ENCODE measurements around the gene ROBO1. TPM values are rescaled to one million over a fixed set of nuclear protein-coding genes. Genes with fewer than 3 reads are reported as not detected.
"Not testable (repeated sequence)": the region's sequence is repeated elsewhere in the genome, so short reads cannot be mapped to it uniquely, and the experiment has no call there.

The ROBO1 gene
- total RNA-seq, 1 donor from 2014 or later = 0.16 TPM

GRCh38 chr3:78750291-78750690, 1017.5 kb downstream of the ROBO1 start:
- H3K27ac Mint-ChIP-seq; DNase-seq (ENCODE audit: low spot score); intact Hi-C loops (cut with micrococcal nuclease); H3K4me1 Mint-ChIP-seq (ENCODE audit: low read depth); H3K36me3 Mint-ChIP-seq (ENCODE audit: low read depth); H3K9me3 Mint-ChIP-seq; H3K4me3 Mint-ChIP-seq; H3K27me3 Mint-ChIP-seq (ENCODE audit: insufficient read depth): not testable (repeated sequence)

GRCh38 chr3:78749056-78749455, 1018.7 kb downstream of the ROBO1 start:
- H3K36me3 Mint-ChIP-seq (ENCODE audit: low read depth) = no peaks in the 10 kb centered on the region
- no peak for DNase-seq (ENCODE audit: low spot score)
- no peaks in the 10 kb centered on the region for H3K27me3 Mint-ChIP-seq (ENCODE audit: insufficient read depth)
- H3K4me3 Mint-ChIP-seq = no peak overlapping the region
- H3K9me3 Mint-ChIP-seq = peaks cover 4% of the 10 kb centered on the region
- intact Hi-C loops (cut with micrococcal nuclease) = no loop called here
- H3K4me1 Mint-ChIP-seq (ENCODE audit: low read depth) = no peaks in the 10 kb centered on the region
- no peak overlapping the region for H3K27ac Mint-ChIP-seq

- DNase-seq (ENCODE audit: low spot score) = no peak
- Mint-ChIP-seq H3K9me3 (peaks cover 4% of the 10 kb centered on the region), H3K36me3 (ENCODE audit: low read depth) (no peaks in the 10 kb centered on the region), H3K27ac (no peak overlapping the region), H3K4me3 (no peak overlapping the region), H3K27me3 (ENCODE audit: insufficient read depth) (no peaks in the 10 kb centered on the region), H3K4me1 (ENCODE audit: low read depth) (no peaks in the 10 kb centered on the region)
- intact Hi-C loops (cut with micrococcal nuclease) = no loop called here
These were observed 1022.0 kb downstream of the ROBO1 start for GRCh38 chr3:78745847-78746246.

GRCh38 chr3:78742491-78742890, 1025.3 kb downstream of the ROBO1 start:
- H3K9me3 Mint-ChIP-seq = peaks cover 4% of the 10 kb centered on the region
- DNase-seq (ENCODE audit: low spot score) = no peak
- no peaks in the 10 kb centered on the region for H3K4me1 Mint-ChIP-seq (ENCODE audit: low read depth)
- intact Hi-C loops (cut with micrococcal nuclease) = no loop called here
- no peaks in the 10 kb centered on the region for H3K36me3 Mint-ChIP-seq (ENCODE audit: low read depth)
- H3K27ac Mint-ChIP-seq = no peak overlapping the region
- H3K4me3 Mint-ChIP-seq = no peak overlapping the region
- H3K27me3 Mint-ChIP-seq (ENCODE audit: insufficient read depth) = no peaks in the 10 kb centered on the region

- Mint-ChIP-seq H3K4me3 (no peak overlapping the region), H3K27me3 (ENCODE audit: insufficient read depth) (no peaks in the 10 kb centered on the region), H3K36me3 (ENCODE audit: low read depth) (no peaks in the 10 kb centered on the region), H3K9me3 (peaks cover 4% of the 10 kb centered on the region), H3K27ac (no peak overlapping the region), H3K4me1 (ENCODE audit: low read depth) (no peaks in the 10 kb centered on the region)
- DNase-seq (ENCODE audit: low spot score) = no peak
- intact Hi-C loops (cut with micrococcal nuclease) = no loop called here
These were observed 1025.8 kb downstream of the ROBO1 start for GRCh38 chr3:78742041-78742440.

- DNase-seq (ENCODE audit: low spot score) = no peak
- Mint-ChIP-seq H3K36me3 (ENCODE audit: low read depth) (no peaks in the 10 kb centered on the region), H3K4me3 (no peak overlapping the region), H3K27me3 (ENCODE audit: insufficient read depth) (no peaks in the 10 kb centered on the region), H3K9me3 (peaks cover 4% of the 10 kb centered on the region), H3K27ac (no peak overlapping the region), H3K4me1 (ENCODE audit: low read depth) (no peaks in the 10 kb centered on the region)
- intact Hi-C loops (cut with micrococcal nuclease) = no loop called here
These were observed 1026.6 kb downstream of the ROBO1 start for GRCh38 chr3:78741066-78741645.

GRCh38 chr3:78738833-78739232, 1029.0 kb downstream of the ROBO1 start:
- Mint-ChIP-seq H3K4me3 (no peak overlapping the region), H3K4me1 (ENCODE audit: low read depth) (no peaks in the 10 kb centered on the region), H3K36me3 (ENCODE audit: low read depth) (no peaks in the 10 kb centered on the region), H3K27ac (no peak overlapping the region), H3K9me3 (no peaks in the 10 kb centered on the region), H3K27me3 (ENCODE audit: insufficient read depth) (no peaks in the 10 kb centered on the region)
- DNase-seq (ENCODE audit: low spot score) = no peak
- intact Hi-C loops (cut with micrococcal nuclease) = no loop called here

GRCh38 chr3:78737988-78738387, 1029.8 kb downstream of the ROBO1 start:
- DNase-seq (ENCODE audit: low spot score) = no peak
- Mint-ChIP-seq H3K4me1 (ENCODE audit: low read depth) (no peaks in the 10 kb centered on the region), H3K9me3 (no peaks in the 10 kb centered on the region), H3K27me3 (ENCODE audit: insufficient read depth) (no peaks in the 10 kb centered on the region), H3K27ac (no peak overlapping the region), H3K36me3 (ENCODE audit: low read depth) (no peaks in the 10 kb centered on the region), H3K4me3 (no peak overlapping the region)
- intact Hi-C loops (cut with micrococcal nuclease) = no loop called here

GRCh38 chr3:78736863-78737262, 1030.9 kb downstream of the ROBO1 start:
- Mint-ChIP-seq H3K27me3 (ENCODE audit: insufficient read depth) (no peaks in the 10 kb centered on the region), H3K4me1 (ENCODE audit: low read depth) (no peaks in the 10 kb centered on the region), H3K36me3 (ENCODE audit: low read depth) (no peaks in the 10 kb centered on the region), H3K27ac (no peak overlapping the region), H3K4me3 (no peak overlapping the region), H3K9me3 (no peaks in the 10 kb centered on the region)
- intact Hi-C loops (cut with micrococcal nuclease) = no loop called here
- no peak for DNase-seq (ENCODE audit: low spot score)

- H3K27ac Mint-ChIP-seq = no peak overlapping the region
- DNase-seq (ENCODE audit: low spot score) = no peak
- intact Hi-C loops (cut with micrococcal nuclease) = no loop called here
- H3K9me3 Mint-ChIP-seq = no peaks in the 10 kb centered on the region
- no peaks in the 10 kb centered on the region for H3K4me1 Mint-ChIP-seq (ENCODE audit: low read depth)
- H3K36me3 Mint-ChIP-seq (ENCODE audit: low read depth) = no peaks in the 10 kb centered on the region
- H3K27me3 Mint-ChIP-seq (ENCODE audit: insufficient read depth) = no peaks in the 10 kb centered on the region
- no peak overlapping the region for H3K4me3 Mint-ChIP-seq
These were observed 1033.7 kb downstream of the ROBO1 start for GRCh38 chr3:78734048-78734637.

GRCh38 chr3:78732893-78733292, 1034.9 kb downstream of the ROBO1 start:
- intact Hi-C loops (cut with micrococcal nuclease) = no loop called here
- H3K4me1 Mint-ChIP-seq (ENCODE audit: low read depth) = no peaks in the 10 kb centered on the region
- H3K4me3 Mint-ChIP-seq = no peak overlapping the region
- no peaks in the 10 kb centered on the region for H3K36me3 Mint-ChIP-seq (ENCODE audit: low read depth)
- no peak overlapping the region for H3K27ac Mint-ChIP-seq
- H3K27me3 Mint-ChIP-seq (ENCODE audit: insufficient read depth) = no peaks in the 10 kb centered on the region
- no peaks in the 10 kb centered on the region for H3K9me3 Mint-ChIP-seq
- DNase-seq (ENCODE audit: low spot score) = no peak

- Mint-ChIP-seq H3K4me1 (ENCODE audit: low read depth) (no peaks in the 10 kb centered on the region), H3K27me3 (ENCODE audit: insufficient read depth) (no peaks in the 10 kb centered on the region), H3K9me3 (no peaks in the 10 kb centered on the region), H3K36me3 (ENCODE audit: low read depth) (no peaks in the 10 kb centered on the region), H3K4me3 (no peak overlapping the region), H3K27ac (no peak overlapping the region)
- no peak for DNase-seq (ENCODE audit: low spot score)
- intact Hi-C loops (cut with micrococcal nuclease) = no loop called here
These were observed 1035.3 kb downstream of the ROBO1 start for GRCh38 chr3:78732471-78732870.

GRCh38 chr3:78729946-78730345, 1037.9 kb downstream of the ROBO1 start:
- intact Hi-C loops (cut with micrococcal nuclease) = no loop called here
- H3K27ac Mint-ChIP-seq = no peak overlapping the region
- DNase-seq (ENCODE audit: low spot score) = no peak
- H3K27me3 Mint-ChIP-seq (ENCODE audit: insufficient read depth) = no peaks in the 10 kb centered on the region
- no peaks in the 10 kb centered on the region for H3K9me3 Mint-ChIP-seq
- no peaks in the 10 kb centered on the region for H3K36me3 Mint-ChIP-seq (ENCODE audit: low read depth)
- no peaks in the 10 kb centered on the region for H3K4me1 Mint-ChIP-seq (ENCODE audit: low read depth)
- H3K4me3 Mint-ChIP-seq = no peak overlapping the region
